HG03354 (cell line): Measurements from ENCODE around the gene SLC2A10.

Source experiments
- ATAC-seq: cut with Tn5 transposase; IDR thresholded peaks from one replicate; pipeline ENCODE4 v1.9.1; 2021; ENCODE audit warnings: mild to moderate bottlenecking; ENCODE audit not compliant: unreplicated experiment, poor library complexity, severe bottlenecking

SLC2A10 gene

DNA sequence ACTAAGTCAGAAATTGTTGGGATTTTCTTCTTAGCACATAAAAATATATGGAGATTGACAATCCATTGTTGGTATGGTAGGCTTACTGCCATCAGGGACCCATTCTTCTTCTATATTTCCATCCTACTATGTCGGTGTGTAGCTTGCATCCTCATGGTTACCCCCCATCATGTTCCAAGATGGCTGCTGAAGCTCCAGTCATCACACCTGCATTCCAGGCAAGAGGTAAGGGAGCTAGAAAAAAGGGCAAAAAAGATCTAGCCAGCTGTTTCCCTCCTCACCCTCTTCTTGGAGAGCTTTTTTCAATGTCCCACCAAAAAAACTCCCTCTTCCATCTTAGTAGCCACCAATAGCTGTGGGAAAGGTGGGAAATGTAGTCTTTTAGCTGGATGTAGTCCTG is 13.6 kb downstream of the SLC2A10 start:
- ATAC-seq: no peak

DNA sequence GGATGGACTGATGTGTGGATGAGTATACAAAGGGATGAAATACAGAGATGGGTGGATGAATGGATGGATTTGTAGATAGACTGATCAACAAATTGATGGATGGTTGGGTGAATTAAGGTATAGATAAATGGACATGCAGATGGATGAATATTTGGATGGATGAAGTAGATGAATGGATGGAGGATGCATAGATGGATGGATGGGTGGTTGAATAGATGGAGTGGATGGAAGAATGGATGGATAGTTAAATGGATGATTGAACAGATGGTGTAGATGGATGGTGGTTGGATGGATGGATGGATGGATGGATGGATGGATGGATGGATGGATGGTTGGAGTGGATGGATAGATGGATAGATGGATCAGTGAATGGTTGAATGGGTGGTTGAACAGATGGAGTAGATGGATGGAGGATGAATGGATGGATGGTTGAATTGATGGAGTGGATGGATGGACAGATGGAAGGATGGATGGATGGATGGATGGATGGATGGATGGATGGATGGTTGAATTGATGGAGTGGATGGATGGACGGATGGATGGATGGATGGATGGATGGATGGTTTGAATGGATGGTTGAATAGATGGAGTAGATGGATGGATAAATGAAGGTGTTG is 15.0 kb downstream of the SLC2A10 start:
- ATAC-seq: no peak

DNA sequence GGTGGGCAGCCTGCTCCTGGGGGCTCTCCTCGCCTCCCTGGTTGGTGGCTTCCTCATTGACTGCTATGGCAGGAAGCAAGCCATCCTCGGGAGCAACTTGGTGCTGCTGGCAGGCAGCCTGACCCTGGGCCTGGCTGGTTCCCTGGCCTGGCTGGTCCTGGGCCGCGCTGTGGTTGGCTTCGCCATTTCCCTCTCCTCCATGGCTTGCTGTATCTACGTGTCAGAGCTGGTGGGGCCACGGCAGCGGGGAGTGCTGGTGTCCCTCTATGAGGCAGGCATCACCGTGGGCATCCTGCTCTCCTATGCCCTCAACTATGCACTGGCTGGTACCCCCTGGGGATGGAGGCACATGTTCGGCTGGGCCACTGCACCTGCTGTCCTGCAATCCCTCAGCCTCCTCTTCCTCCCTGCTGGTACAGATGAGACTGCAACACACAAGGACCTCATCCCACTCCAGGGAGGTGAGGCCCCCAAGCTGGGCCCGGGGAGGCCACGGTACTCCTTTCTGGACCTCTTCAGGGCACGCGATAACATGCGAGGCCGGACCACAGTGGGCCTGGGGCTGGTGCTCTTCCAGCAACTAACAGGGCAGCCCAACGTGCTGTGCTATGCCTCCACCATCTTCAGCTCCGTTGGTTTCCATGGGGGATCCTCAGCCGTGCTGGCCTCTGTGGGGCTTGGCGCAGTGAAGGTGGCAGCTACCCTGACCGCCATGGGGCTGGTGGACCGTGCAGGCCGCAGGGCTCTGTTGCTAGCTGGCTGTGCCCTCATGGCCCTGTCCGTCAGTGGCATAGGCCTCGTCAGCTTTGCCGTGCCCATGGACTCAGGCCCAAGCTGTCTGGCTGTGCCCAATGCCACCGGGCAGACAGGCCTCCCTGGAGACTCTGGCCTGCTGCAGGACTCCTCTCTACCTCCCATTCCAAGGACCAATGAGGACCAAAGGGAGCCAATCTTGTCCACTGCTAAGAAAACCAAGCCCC is 16.0 kb downstream of the SLC2A10 start:
- no peak for ATAC-seq

DNA sequence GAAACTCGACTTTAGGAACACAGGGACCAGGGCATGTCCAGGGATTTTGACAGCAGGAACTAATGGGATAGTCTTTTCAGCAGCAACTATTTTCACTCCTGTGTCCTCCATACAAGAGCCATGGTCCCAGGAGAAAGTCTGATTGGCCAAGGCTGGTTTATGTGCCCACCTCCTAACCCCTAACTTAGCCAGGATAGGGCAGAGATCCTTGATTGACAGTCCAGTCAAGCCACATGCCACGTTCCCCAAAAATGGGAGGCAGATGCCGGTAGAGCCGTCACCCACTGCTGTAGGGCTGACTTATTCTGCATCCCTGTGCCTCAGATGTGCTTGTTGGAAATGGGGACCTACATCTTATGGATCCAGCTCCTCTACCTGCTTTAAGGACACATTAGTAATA is 22.3 kb downstream of the SLC2A10 start:
- ATAC-seq: no peak

DNA sequence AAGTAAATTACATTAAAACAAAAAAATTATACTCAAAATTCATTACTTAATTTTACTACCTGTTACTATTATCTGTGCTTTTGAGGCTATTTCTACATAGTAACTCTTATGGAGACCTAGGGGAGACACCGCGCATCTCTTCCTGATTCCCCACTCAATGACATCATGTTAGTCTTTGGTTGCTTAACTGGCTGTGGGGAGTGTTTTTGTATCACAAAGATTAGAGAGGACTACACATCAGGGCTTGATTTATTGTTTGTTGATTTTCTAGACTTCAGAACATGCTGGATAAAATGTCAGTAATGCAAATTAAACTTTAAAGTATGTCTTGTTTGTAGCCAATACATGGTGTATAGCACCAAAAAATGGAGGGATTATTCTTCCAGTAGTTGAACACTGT is 26.0 kb downstream of the SLC2A10 start:
- no peak for ATAC-seq

DNA sequence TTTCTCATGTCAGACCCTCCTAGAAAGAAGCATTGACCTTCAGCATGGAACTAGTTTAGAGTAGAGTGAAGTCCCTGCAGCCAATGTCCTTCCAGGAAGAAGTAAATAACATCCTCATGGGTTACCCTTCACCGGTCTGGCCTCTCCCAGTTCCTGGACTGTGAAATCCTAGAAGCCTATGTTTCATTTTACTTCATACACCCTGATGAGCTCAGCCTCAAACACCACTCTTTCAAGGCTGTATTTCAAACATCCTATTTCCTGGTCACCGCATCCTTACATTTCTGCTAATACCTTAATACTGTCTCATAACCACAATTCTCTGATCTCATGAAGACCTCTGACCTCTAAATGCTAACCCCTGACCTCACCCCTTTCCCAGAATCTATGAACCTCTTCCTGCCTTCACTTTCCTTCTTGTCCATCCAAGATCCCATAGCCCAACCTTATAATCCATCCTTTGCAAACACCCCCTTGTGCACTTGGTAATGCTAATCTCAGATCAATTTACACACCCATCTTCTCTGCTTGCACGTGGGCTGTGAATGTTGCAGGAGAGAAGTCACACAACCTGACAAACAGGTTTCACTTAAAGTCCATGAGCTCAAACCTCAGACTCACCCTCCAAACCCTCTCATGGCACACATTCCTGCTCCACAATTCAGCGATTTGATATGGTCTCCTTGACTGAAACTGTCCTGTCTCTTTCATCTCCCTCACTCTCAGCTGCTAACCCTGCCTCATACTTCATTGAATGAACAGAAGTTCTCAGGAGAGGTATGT is 30.2 kb downstream of the SLC2A10 start:
- ATAC-seq: no peak

DNA sequence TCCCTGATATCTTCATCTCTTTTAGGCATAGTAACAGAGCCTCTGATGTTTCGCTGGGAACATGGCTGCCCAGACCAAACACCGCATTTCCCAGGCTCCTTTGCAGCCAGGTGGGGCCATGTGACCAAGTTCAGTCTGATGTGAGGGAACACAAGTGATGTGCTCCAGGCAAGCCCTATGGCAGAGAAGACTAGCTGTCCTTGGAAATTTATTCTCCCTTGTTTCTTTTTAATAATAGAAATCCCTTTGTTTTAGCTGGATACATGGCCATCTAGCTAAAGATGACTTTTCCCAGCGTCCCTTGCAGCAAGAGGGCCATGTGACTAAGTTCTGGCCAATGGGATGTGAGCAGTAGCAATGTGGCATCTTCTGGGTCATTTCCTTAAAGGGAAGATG is 30.8 kb downstream of the SLC2A10 start:
- no peak for ATAC-seq

DNA sequence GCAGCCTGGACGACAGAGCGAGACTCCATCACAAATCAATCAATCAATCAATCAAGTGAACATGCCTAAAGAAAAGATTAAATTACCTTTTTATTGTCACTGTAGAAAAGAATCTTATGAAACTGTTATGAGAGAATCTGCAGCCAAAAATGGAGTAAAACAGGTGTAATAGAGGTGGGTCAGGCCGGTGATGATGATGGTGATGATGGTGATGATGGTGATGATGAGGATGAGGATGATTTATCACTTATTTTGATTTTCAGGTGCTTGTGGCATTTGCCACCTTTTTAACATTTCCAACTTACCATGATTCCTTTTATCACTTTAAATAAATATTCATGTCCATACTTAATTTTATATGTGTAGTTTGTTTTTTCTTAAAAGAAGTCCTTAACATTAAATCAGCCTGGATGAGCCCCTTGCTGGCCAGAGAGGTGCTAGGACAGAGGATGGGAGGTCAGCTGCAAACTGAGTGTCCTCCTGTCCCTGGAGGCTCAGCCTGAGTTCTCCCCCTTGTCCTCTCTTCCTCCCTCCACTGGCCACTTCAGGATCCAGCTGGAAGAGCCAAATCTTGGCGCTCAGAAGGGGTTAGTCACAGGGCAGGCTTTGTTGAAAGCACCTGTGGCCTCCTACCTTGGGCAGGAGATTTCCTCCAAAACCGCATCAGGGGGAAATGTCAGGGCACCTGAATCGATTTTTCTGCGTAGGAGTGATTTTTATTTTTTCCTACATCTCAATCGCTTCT is 32.6 kb downstream of the SLC2A10 start:
- ATAC-seq: no peak

DNA sequence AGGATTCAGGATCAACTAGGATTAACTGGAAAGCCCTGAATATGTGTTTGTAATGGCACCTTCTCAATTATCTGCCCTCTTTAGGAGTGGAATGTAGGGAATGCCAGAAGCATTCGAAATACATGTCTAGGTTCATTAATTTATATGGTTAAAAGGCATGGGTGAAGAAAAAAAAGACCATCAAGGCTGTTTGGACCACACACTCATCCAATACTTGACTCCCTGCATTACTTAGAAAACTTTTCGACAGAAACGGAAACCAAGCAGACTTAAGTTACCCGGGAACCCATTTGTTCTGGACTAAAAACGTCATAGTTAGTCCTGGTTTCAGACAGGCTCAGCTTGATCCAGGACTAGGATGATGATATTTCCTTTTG is 33.2 kb downstream of the SLC2A10 start:
- ATAC-seq: no peak

DNA sequence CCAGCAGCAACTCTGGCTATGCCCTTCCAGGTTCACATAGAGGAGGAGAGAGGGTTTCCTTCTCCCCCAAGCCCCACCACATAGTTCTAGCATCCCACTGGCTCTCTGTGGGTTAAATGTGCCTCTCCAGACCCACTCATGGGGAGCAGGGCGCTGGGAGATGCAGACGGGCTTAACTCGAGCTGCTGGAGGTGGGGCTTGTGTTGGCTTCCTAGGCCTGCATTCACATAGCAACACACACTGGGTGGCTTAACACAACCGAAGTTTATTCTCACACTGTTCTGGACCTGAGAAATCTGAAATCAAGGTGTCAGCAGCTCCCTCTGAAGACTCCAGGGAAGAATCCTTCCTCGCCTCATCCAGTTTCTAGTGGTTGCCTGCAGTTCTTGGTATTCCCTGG is 33.6 kb downstream of the SLC2A10 start:
- ATAC-seq: no peak

DNA sequence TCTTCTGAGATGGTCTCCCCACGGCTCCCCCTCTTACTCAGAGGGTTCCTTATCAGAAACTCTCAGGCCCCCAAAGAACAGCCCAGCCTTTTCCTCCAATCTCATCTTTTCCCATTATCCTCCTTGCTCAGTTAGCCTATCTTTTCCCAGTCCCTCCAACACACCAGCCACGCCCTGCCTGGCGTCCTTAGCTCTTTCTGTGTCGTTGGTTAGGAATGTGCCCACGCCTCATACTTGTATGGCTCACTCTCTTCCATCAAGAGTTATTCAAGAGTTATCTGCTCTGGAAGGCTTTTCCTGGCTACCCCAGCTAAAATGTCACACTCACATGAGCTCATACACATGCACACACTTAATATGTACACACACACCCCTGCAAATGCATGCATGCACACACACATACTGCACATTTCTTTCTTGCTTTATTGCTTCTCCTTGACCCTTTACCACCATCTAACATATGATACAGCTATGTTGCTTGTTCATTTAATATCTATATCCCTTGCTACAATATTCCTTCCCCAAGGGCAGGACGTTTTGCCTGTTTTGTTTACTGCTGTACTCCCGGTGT is 37.6 kb downstream of the SLC2A10 start:
- no peak for ATAC-seq

DNA sequence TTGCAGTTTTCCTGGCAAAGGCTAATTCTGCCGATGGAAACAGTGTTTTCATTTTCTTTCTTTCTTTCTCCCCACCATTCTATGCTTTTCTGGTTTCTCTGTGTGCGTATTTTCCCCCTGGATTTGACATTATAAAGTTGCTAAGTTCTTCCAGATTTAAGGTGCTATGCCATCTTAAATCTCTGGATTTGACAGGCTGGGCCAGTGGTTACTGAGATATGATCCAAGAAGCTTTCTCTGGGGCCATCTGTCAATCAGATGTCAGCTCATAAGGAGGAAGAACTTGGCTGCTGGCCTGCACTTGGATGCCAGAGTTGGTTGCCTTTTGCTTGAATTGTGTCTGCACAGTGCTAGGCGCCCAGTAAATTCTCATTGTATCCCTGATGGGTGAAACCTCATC is 39.7 kb downstream of the SLC2A10 start:
- ATAC-seq: no peak

DNA sequence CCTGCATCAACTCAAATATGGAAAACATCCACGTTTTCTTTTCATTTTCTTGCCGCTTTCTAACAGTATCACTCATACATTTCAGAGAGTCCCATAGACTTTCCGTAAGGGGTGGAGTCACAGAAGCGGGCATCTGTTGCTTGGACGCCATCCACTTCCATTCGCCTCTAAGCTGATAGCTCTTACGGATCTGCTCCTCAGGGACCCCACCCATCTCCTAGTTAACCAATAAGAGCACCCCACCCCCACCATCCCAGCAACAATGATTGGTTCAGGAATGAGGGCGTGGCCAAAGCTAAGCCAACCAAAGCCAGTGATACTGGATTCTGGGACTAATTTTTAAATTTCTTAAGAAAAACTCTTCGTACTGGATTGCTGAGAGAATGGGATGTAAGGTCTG is 42.4 kb downstream of the SLC2A10 start:
- no peak for ATAC-seq

DNA sequence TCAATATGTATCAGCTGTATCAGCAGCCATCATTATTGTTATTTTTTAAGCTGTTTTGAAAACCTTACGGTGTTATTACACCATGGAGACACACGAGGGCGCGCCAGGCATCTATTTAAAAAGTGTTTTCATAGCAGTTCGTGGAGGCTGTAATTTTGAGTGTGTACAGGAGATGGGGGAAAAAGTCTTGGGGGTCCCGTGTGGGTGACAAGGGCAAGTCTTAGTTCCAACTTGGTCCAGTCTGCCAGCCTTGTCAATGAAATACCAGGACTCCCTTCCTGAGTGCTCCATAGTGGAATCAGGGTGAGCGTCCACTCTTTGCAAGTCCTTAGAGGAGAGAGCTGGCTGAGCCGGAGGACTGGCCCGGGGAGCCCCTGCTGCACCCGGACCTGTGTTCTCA is 43.3 kb downstream of the SLC2A10 start:
- ATAC-seq: no peak

DNA sequence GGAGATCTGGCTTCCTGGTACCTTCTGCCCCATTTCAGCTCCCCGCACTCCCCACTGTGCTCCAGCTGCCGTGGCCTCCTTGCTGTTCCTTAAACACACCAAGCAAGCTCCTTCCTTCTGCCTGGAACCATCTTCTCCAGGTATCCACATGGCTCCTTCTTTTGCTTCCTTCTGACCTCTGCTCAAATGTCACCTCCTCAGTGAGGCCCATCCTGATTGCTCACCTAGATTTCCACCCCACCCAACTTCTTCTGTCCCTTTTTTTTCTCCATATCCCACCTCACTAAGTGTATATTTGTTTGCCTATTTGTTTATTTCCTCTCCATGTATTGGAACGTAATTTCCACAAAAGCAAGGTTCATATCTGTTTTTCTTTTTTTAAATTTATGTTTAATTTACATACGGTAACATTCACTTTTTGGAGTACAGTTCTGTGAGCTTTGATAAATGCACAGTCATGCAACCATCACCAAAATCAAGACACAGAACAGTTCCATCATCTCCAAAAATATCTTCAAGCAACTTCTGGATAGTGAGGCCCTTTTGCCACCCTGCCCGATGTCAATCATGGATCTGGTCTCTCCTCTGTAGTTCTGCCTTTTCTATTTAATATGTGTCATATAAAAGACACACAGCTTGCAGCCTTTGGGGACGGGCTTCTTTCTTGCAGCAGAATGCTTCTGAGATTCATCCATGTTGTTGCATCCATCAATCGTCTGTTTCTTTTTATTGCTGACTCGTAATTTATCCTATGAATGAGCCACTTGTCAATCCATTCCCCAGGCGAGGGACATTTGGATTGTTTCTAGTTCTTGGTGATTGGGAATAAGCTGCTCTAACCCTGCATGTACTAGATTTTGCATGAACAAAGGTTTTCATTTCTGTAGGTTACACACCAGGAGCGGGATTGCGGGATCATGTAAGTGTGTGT is 46.3 kb downstream of the SLC2A10 start:
- ATAC-seq: no peak

DNA sequence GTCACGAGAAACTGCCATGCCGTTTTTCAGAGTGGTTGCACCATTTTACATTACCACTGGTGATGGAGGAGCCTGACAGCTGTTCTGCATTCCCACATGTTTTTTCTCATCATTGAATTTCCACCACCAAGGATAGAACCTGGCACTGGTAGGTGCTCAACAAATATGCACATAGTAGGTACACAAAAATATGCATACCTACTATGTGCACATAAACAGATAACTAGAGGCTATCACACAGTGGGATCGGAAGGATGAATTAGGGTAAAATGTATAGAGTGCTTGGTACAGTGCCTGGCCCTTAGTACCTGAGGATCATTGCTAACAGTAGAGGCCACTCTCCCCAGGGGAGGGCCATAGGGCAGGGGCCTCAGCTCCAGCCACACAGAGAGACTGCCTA is 47.0 kb downstream of the SLC2A10 start:
- no peak for ATAC-seq

DNA sequence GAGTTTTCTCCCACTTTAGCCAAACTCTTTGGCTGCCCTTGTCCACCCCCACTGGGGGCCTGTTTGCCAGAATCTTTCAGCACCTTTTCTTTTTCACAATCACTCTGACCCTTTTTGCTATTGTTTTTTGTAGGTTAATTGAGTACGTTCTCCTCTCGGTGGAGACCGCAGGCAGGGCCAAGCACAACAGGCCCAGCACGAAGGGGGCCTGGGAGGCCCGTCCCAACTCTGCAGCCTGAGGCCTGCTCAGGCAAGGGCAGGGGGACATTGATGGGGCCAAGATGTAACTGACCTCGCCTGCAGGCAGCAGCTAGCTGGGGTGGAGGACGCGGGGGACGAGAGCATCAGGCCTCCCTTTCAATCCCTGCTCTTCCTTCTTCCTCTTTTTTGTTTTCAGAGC is 47.7 kb downstream of the SLC2A10 start:
- no peak for ATAC-seq
